ENCODE measurements around the gene CPZ. TPM values are rescaled to one million over a fixed set of nuclear protein-coding genes. Genes with fewer than 3 reads are reported as not detected.

CPZ gene
- total RNA-seq, 1 experiment from 2014 or later = 9.1 TPM

GRCh38 chr4:8552024-8552423 lies 40.5 kb upstream of the CPZ start:
- peaks cover 37% of the 10 kb centered on the region for H3F3A ChIP-seq (ENCODE audit: insufficient read depth, low read depth)
- H3K9me2 ChIP-seq (ENCODE audit: insufficient read depth) = no peaks in the 10 kb centered on the region
- H3K4me3 ChIP-seq = no peak overlapping the region
- DNase-seq = no peak
- H3K27ac ChIP-seq = no peak overlapping the region
- H3K4me1 ChIP-seq (replicated peaks; ENCODE audit: insufficient read depth) = peaks cover 58% of the 10 kb centered on the region
- intact Hi-C loops (cut with micrococcal nuclease; ENCODE audit: unreplicated experiment) = no loop called here
- TF ChIP-seq CTCF (conservative IDR thresholded peaks at IDR 0.05) = no peak
- TF ChIP-seq EZH2 (IDR thresholded peaks at IDR 0.05; ENCODE audit: low read depth) = no peak
- H3K79me2 ChIP-seq (ENCODE audit: low read depth) = no peaks in the 10 kb centered on the region
- no peaks in the 10 kb centered on the region for H3K27me3 ChIP-seq (ENCODE audit: insufficient read depth, low read depth)
- ChIA-PET CTCF (no interaction called here), POLR2A (ENCODE audit: unreplicated experiment) (no interaction called here)
- no peak overlapping the region for H3K4me2 ChIP-seq
- no peak overlapping the region for H2AFZ ChIP-seq
- no peaks in the 10 kb centered on the region for H4K20me1 ChIP-seq (ENCODE audit: insufficient read depth)
- BruUV-seq (replicated peaks) = no TSS peak
- H3K36me3 ChIP-seq (ENCODE audit: low read depth) = no peaks in the 10 kb centered on the region
- no peaks in the 10 kb centered on the region for H3K9me3 ChIP-seq (ENCODE audit: insufficient read depth, low read depth)

DNA sequence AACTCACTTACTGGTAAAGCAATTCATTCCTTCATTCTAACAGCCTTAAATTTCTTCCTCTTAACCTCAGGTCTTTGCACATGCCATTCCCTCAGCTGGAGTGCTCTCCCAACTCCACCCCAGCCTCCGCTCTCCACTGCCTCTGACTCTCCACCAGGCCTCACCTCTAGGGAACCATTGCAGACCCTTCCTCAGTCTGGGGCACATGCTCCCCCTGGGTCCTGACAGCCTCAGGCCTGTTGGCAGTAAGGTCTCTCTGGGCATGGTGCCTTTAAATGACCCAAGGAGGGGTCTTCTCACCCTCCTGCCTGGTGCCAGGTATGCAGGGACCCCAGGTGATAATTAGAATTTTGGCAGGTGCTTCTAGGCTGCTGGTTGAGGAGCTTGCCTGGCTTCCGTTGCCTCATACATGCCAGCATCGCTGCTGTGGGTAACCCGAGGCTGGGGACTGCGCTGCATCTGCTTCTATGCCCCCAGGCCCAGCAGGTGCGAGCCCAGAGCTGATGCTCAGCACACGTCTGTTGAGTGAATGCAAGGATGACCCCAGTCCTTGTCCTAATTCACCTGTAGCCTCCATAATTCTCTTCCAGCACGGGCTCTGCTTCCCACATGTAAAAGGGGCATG lies 39.9 kb upstream of the CPZ start:
- Histone ChIP-seq H3K4me1 (replicated peaks; ENCODE audit: insufficient read depth) (peaks cover 58% of the 10 kb centered on the region), H3K9me3 (ENCODE audit: insufficient read depth, low read depth) (no peaks in the 10 kb centered on the region)

DNA sequence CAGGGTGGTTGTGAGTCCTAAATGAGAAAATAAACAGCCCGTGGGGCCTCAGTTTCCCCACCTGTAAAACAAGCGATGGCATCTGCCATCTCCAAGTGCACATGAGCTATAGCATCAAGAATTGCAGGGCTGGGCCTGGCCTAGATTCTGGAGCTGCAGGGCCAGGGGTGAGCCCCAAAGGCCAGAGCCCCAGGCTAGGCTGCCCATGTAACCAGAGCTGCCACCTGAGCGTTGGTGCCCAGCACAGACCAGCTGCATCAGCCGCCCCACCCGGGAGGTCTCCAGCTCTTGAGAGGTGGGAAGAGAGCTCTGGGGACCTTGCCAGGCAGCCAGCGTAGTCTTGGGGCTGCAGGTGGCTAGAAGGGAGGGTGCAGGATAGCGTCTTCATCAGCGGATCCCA lies 39.3 kb upstream of the CPZ start:
- TF ChIP-seq EZH2 (IDR thresholded peaks at IDR 0.05; ENCODE audit: low read depth) = no peak
- TF ChIP-seq CTCF (conservative IDR thresholded peaks at IDR 0.05) = no peak
- Histone ChIP-seq H3K79me2 (ENCODE audit: low read depth) (0 out of 2 replicates have a peak, but pooled peaks cover 8% of the 10 kb centered on the region), H3K4me1 (replicated peaks; ENCODE audit: insufficient read depth) (peaks cover 58% of the 10 kb centered on the region), H3F3A (ENCODE audit: insufficient read depth, low read depth) (peaks cover 36% of the 10 kb centered on the region), H3K4me3 (no peak overlapping the region), H3K27me3 (ENCODE audit: insufficient read depth, low read depth) (no peaks in the 10 kb centered on the region), H3K36me3 (ENCODE audit: low read depth) (no peaks in the 10 kb centered on the region), H3K9me3 (ENCODE audit: insufficient read depth, low read depth) (no peaks in the 10 kb centered on the region), H3K4me2 (no peak overlapping the region), H3K27ac (no peak overlapping the region), H3K9me2 (ENCODE audit: insufficient read depth) (no peaks in the 10 kb centered on the region), H2AFZ (no peak overlapping the region), H4K20me1 (ENCODE audit: insufficient read depth) (no peaks in the 10 kb centered on the region)
- intact Hi-C loops (cut with micrococcal nuclease; ENCODE audit: unreplicated experiment) = no loop called here
- no peak for DNase-seq
- BruUV-seq (replicated peaks) = no TSS peak
- CTCF ChIA-PET = interaction anchor here (0.6 kb wide), 1 partner anchor 54 kb away, joined by 3 read pairs; no protein-coding TSS in a partner anchor
- POLR2A ChIA-PET (ENCODE audit: unreplicated experiment) = no interaction called here

More for the DNA sequence above, 39.9 kb upstream of the CPZ start:
- H3K4me2 ChIP-seq = no peak overlapping the region
- H2AFZ ChIP-seq = no peak overlapping the region
- H3K79me2 ChIP-seq (ENCODE audit: low read depth) = 0 out of 2 replicates have a peak, but pooled peaks cover 3% of the 10 kb centered on the region
- no peak for DNase-seq
- TF ChIP-seq EZH2 (IDR thresholded peaks at IDR 0.05; ENCODE audit: low read depth) = no peak
- no peak for TF ChIP-seq CTCF (conservative IDR thresholded peaks at IDR 0.05)
- no peaks in the 10 kb centered on the region for H3K9me2 ChIP-seq (ENCODE audit: insufficient read depth)
- ChIA-PET CTCF (no interaction called here), POLR2A (ENCODE audit: unreplicated experiment) (no interaction called here)
- no peak overlapping the region for H3K27ac ChIP-seq
- no TSS peak for BruUV-seq (replicated peaks)
- no peaks in the 10 kb centered on the region for H3K27me3 ChIP-seq (ENCODE audit: insufficient read depth, low read depth)
- no peaks in the 10 kb centered on the region for H3K36me3 ChIP-seq (ENCODE audit: low read depth)
- intact Hi-C loops (cut with micrococcal nuclease; ENCODE audit: unreplicated experiment) = no loop called here
- no peak overlapping the region for H3K4me3 ChIP-seq
- peaks cover 40% of the 10 kb centered on the region for H3F3A ChIP-seq (ENCODE audit: insufficient read depth, low read depth)
- H4K20me1 ChIP-seq (ENCODE audit: insufficient read depth) = no peaks in the 10 kb centered on the region
